Islet precursor cell (in vitro differentiated cells): Measurements from ENCODE around the gene ALKBH8.
"Not testable (repeated sequence)": the region's sequence is repeated elsewhere in the genome, so short reads cannot be mapped to it uniquely, and the experiment has no call there.

Experiments used
- DNase-seq: peaks from one replicate; pipeline ENCODE4 v3.0.0-alpha.2; 2018

Gene ALKBH8

DNA sequence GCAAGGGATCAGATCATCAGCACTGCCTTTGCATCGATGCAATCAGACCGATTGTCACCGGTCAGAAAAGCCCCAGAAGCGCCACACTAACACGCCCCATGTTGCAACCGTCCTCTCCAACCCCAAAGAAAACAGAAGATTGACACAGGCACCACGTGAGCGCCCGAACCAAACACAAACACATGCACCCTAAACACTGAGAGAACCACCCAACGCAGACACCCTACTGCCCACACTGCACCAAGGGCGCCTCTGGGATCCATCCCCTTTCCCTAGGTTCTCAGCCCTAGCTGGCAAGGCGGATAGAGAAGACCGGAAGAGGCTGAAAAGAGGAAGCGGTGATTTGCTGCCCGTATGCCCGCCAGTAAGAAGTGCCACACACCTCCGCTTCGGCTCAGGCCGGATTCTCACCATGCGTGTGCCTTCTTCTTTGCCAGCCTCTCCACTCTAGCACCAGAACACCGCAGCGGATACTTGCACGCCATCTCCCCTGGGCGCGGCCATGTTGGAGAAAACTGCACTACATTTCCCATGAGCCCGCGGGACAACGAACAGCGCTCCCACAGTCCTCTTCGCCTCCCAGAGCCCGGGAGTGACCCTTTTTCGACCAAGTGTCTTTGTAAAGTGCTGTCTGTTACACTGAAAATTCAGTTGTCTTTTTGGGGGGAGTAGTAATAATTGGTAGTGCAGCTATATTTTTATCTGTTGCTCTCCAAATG, at the start of gene ALKBH8:
TSS of gene ALKBH8 (minus strand) at position 517 of the 719 bp plus-strand sequence. CDS start 4,842 bp downstream, outside the sequence.
- DNase-seq = peak; percentile 85

DNA sequence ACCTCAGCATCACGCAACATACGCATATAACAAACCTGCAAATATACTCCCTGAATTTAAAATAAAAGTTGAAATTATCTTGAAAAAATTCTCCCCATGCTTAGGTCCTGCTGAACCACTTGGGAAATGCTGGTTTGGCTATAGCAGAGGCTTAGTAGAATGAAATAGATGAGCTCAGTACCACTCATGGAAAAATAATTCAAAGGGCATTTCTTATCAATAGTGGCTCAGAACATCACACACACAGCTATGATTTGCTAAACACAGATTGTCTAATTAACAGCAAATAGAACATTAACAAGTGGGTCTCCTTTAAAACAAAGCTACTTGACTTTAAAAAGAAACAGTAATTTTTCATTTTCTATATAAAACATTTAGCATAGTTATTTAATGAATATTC, 46.9 kb upstream of the ALKBH8 start:
- DNase-seq = no peak

- DNase-seq = no peak
Observed at GRCh38 chr11:107609400-107610218, 44.1 kb upstream of the ALKBH8 start.

- DNase-seq = no peak
Observed at GRCh38 chr11:107608809-107609208, 43.3 kb upstream of the ALKBH8 start.

DNA sequence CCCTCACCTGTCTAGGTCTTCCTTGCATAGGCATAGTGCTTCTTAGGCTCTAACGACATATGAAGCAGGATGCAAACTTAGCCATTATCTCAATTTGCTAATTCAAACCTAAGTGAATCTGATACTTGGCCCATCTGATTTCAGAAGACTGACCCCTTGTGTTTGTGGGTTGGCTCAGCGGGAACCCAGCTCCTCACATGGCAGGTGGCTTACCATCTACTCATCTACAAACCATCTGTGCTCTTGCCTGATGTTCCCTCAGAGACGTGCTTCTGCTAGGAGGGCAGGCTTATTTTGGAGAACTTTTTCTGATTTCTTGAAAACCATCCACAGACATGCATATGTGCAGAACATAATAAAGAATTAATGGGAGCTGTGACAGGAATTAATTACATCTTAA, 40.6 kb upstream of the ALKBH8 start:
- no peak for DNase-seq

DNA sequence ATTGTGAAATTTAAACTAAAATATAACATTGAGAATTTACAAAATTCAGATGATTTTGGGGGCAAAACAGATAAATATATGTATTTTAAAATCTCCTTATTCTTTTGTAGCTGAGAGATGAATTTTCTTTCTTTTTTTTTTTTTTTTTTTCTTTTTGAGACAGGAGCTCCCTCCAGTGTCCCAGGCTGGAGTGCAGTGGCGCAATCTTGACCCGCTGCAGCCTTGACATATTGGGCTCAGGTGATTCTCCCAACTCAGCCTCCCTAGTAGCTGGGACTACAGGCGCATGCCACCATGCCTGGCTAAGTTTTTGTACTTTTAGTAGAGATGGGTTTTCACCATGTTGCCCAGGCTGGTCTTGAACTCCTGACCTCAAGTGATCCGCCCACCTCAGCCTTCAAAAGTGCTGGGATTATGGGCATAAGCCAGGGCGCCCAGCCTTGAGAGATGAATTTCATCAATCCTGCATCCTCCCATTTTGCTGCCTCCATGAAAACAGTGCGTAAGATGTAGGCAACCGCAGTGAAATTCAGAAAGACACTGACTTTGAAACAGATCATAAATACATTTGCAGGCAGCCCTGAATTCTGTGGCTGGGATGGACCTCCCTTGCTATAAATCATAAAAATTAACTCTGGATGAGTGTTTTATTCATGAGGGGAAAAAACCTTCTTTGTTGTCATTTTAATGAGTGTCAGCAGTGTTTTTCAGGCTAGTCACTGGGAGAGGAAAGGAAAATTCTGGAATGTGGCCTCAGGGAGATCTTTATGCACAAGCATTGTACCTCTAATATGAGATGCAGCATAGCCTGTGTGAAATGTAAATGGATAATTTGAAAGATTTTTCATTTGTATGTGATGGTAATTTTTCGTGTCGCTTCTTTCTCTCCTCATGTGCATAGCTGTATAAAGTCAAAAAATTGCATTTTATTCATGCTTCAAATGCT, 39.8 kb upstream of the ALKBH8 start:
- DNase-seq = no peak

DNA sequence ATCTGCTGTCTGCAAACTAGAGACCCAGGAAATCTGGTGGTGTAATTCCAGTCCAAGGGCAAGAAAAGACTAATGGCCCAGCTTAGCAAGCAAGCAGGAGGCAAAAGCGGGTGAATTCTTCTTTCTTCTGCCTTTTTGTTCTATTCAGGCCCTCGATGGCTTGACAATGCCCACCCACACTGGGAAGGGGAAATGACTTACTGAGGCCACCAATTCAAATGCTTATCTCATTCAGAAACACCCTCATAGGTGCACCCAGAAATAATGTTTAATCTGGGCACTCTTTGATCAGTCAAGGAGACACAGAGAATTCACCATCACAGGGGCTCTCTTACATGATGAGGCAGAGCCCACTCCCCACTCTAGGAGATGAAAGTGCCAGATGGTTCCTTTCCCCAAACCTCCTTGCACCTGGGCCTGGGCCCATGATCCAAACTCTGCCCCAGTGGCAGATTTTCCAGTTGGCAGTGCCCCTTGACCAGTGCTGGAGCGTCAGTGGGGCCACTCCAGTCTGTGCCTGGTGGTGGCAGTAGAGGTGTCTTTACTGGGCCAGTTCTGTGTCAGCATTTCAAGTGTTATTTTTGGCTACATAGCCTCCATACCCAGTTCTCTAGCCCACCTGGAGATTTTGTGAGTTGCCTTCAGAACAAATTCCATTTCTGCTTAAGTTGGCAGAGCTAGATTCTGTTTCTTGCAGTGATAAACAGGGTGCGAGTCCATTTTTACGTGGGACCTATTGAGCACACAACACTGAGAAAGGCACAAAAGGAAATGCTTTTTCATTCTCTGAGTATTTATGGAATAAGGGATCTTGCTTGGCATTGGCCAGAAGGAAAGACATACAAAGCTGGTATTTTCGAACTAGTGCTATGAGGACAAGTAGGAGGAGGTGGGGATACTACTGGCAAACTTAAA, 32.9 kb upstream of the ALKBH8 start:
- peak; percentile 70 for DNase-seq

- no peak for DNase-seq
Observed at GRCh38 chr11:107594736-107595135, 29.2 kb upstream of the ALKBH8 start.

GRCh38 chr11:107593951-107594350, 28.4 kb upstream of the ALKBH8 start:
- peak; percentile 61 for DNase-seq

GRCh38 chr11:107592813-107593212, 27.3 kb upstream of the ALKBH8 start:
- DNase-seq = no peak

DNA sequence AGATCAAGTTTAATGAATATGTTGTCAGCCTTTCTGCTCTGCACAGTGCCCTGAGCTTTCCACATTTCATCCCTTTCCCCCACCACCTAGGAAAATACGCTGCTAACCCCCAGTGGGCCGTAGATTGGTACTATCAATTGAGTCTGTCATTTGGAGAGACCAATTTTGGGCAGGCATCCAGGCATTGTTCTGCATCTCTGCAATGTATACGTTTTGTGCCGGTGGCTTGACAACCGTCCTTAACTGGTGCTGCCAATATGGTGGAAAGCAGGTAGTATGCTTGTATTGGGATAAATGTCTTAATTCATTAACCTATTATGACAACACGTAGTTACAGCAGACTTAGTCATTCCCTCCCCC, 26.7 kb upstream of the ALKBH8 start:
- DNase-seq = no peak

DNA sequence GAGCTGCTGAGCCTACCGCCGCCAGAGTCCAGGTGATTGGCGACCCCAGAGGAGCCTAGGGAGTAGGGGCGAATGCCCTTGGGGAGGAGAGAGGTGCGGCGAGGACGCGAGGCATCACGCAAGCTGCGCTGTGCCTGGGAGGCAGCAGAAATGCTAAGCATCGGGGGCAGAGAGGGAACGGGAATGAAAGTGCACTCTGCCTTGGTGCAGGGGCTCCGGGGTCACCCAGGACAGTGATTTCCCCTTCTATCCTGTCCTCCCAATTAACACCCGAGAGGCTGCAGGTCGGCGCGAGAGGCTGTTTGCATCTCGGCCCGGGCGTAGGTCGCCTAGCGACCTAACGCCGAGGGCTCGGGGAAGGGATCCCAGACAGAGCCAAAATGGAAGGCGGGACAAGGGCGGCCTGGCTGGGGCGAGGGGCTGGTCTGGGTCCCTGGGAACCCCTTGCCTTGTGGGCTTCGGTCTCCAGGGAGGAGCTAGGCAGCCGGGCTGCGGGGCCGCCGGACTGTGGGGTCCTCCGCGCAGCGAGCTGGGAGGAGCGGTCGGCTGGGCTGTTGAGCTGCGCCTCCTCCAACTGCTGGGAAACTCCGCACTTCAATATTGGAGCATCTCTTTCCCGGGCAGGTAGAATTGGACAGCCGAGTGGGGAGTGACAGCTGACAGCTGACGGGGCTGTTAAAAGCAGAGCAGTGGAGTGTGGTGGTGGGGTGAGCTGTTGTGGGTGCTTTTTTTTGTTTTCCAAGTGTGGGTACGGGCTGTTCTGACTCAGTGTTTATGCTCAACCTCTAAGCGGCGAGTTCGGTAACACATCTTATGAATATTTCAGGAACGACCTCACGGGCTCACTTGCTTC, 26.1 kb upstream of the ALKBH8 start:
- peak; percentile 70 for DNase-seq

GRCh38 chr11:107590460-107591377, 25.2 kb upstream of the ALKBH8 start, which contains the start of gene ELMOD1:
ELMOD1 (plus strand) TSS chr11:107591147; CDS start chr11:107618190, 27,043 bp downstream.
- DNase-seq = peak; percentile 92

GRCh38 chr11:107587306-107587979, 21.9 kb upstream of the ALKBH8 start:
- DNase-seq = no peak

- no peak for DNase-seq
Observed at GRCh38 chr11:107583629-107584195, 18.2 kb upstream of the ALKBH8 start.

GRCh38 chr11:107581147-107581546, 15.6 kb upstream of the ALKBH8 start:
- no peak for DNase-seq

DNA sequence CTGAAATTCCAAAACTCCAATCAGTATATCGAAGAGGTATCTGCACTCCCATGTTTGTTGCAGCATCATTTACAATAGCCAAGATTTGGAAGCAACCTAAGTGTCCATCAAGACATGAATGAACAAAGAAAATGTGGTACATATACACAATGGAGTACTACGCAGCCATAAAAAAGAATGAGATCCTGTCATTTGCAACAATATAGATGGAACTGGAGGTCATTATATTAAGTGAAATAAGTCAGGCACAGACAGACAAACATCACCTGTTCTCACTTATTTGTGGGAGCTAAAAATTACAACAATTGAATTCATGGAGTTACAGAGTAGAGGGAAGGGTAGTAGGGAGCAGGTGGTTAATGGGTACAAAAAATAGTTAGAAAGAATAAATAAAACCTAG, 13.6 kb upstream of the ALKBH8 start:
- not testable (repeated sequence) for DNase-seq

DNA sequence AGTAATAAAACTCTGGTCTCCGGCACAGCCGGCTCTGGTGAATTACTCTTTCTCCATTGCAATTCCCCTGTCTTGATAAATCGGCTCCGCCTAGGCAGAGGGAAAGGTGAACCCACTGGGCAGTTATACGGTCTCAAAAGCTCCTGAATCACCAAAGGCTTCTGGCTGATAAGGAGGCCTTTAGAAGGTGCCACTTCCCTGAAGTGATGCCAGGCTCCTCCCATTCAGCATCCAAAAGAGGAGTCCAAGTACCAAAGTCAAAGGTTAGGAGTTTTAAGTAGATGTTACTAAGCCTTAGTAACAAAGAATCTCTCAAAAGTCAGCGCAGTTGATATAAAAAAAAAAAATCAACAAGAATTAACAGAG, 11.8 kb upstream of the ALKBH8 start:
- DNase-seq = no peak
